HPDE6-E6E7 (cell line): ENCODE data around the gene UBE2D2.
"Not testable (repeated sequence)": the region's sequence is repeated elsewhere in the genome, so short reads cannot be mapped to it uniquely, and the experiment has no call there.

Experiments used
- DNase-seq: peaks from one replicate; pipeline ENCODE4 v3.0.0; 2011; ENCODE audit warnings: missing footprints; ENCODE audit errors: extremely low spot score

The UBE2D2 gene

DNA sequence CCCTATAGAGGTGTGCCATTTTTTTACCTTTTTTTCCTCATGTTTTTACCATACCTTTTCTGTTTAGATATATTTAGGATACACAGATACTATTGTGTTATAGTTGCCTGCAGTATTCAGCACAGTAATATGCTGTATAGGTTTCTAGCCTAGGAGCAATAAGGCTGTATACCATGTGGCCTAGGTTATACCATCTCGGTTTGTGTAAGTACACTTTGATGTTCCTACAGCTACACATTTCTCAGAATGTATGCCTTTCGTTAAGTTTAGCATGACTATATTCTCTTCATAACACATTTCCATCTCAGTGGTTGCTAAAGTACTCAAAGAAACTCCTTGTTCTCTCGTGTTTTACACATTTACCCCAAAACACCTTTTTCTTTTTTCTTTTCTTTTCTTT, 23.0 kb downstream of the UBE2D2 start:
- DNase-seq = no peak

DNA sequence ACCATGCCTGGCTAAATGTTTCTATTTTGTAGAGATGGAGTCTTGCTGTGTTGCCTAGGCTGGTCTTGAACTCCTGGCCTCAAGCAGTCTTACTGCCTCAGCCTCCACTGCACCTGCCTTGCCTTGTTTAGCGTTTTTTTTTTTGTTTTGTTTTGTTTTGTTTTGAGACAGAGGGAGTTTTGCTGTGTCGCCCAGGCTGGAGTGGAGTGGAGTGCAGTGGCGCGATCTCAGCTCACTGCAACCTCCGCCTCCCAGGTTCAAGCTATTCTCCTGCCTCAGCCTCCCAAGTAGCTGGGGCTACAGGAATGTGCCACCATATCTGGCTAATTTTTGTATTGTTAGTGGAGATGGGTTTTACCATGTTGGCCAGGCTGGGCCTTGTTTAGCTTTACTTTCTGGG, 27.0 kb downstream of the UBE2D2 start:
- DNase-seq = not testable (repeated sequence)

DNA sequence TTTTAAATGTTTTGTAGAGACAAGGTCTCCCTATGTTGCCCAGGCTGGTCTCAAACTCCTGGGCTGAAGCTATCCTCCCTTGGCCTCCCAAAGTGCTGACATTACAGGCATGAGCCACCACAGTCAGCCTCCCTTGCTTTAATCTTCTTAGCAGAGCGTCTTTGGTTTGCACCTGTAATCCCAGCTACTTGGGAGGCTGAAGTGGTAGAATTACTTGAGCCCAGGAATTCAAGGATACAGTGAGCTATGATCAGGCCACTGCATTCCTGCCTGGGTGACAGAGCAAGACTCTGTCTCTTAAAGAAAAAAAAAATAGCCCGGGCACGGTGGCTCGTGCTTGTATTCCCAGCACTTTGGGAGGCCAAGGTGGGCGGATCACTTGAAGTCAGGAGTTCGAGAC, 27.8 kb downstream of the UBE2D2 start:
- no peak for DNase-seq

GRCh38 chr5:139592289-139592688, 31.1 kb downstream of the UBE2D2 start:
- DNase-seq = no peak

GRCh38 chr5:139593076-139593475, 31.9 kb downstream of the UBE2D2 start:
- DNase-seq = not testable (repeated sequence)

GRCh38 chr5:139593716-139594319, 32.7 kb downstream of the UBE2D2 start:
- DNase-seq = no peak

DNA sequence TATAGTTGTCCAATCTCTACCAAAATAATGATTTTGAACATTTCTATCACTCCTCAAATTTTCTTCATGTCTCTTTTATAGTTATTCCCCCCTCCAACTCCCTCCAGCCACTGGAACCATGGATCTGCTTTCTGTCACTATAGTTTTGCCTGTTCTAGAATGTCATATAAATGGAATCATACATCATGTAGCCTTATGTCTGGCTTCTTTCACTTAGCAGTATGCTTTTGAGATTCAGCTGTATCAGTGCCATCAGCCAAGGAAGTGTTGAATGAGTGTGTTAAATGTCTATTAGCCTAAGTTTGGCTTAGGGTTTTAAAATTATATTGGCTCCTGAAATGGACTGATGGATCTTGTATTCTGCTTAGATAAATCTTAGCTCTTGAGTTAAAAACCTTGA, 36.0 kb downstream of the UBE2D2 start:
- DNase-seq = no peak

DNA sequence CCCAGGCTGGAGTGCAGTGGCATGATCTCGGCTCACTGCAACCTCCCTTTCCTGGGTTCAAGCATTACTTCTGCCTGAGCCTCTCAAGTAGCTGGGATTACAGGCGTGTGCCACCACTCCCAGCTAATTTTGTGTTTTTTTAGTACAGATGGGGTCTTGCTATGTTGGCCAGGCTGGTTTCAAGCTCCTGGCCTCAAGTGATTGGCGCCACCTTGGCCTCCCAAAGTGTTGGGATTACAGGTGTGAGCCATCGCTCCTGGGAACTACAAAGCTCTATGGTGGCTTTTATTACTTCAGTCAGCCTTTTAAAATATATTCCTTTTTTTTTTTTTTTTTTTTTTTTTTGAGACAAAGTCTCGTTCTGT, 37.4 kb downstream of the UBE2D2 start:
- DNase-seq = not testable (repeated sequence)

- peak; percentile 54 for DNase-seq
These were observed 39.3 kb downstream of the UBE2D2 start for GRCh38 chr5:139600336-139600949.

DNA sequence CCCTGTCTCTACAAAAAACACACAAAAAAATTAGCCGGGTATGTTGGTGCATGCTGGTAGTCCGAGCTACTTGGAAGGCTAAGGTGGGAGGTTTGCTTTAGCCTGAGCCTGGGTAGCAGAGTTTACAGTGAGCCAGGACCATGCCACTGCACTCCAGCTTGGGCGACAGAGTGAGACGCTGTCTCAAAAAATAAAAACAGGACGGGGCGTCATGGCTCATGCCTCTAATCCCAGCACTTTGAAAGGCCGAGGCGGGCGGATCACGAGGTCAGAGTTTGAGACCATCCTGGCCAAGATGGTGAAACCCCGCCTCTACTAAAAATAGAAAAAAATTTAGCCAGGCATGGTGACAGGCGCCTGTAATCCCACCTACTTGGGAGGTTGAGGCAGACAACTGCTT, 40.3 kb downstream of the UBE2D2 start:
- DNase-seq = no peak

DNA sequence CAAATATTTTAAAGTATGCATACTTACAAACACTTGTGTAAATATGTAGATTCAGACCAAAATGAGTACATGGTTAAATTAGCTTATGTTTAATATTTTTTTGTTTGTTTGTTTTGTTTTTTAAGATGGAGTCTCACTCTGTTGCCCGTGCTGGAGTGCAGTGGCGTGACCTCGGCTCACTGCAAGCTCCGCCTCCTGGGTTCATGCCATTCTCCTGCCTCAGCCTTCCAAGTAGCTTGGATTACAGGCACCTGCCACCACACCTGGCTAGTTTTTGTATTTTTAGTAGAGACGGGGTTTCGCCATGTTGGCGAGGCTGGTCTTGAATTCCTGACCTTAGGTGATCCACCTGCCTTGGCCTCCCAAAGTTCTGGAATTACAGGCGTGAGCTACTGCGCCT, 40.8 kb downstream of the UBE2D2 start:
- DNase-seq = not testable (repeated sequence)

DNA sequence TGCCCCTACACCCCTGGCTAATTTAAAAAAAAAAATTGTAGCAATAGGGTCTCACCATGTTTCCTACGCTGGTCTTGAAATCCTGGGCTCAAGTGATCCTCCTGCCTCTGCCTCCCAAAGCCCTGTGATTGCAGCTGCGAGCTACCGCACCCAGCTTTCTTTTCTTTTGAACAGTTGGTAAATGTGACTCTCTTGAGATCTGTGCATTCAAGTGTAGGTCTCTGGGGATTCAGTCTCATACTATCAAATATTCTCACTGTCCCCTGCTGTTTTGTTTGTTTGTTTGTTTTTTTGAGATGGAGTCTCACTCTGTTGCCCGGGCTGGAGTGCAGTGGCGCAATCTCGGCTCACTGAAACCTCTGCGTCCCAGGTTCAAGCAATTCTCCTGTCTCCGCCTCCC, 44.7 kb downstream of the UBE2D2 start:
- DNase-seq = no peak

DNA sequence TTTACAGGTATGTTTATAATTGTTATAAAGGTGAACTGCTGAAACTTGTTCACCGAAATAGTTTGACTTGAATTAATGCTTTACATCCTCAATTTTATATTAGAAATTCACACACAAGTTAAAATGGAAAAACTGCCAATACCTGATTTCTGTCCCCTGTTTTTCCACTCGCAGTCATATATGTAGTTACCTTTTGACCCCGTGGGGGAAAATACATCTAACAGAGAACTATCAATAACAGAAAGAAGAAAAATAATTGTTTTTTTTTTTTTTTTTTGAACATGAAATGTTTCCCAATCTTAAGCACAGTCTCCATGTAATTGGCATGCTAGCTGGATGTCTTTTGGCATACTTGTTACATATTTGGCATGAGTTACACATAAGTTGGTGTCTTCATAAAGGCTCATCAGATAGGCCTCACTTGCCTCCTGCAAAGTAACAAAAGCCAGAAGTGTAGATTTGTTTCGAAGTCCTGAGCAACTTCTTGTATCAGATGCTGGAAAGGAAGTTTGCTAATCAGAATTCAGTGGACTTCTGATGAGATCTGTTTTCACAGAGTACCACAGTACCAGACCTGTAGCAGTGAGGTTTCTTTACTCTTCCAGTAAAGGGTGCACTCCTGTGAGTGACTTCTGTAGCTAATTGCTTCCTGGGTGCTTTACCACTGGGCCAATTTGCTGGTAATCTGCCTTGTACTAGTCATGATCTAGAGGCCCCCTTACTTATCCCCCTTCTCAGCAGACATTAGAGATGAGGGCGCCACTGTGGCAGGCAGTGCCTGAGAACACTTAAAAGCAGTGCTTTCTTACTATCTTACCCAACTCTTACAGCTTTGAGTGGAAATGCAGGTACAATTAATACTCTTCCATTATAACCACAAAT, 50.8 kb downstream of the UBE2D2 start:
- no peak for DNase-seq

- no peak for DNase-seq
These were observed 58.7 kb downstream of the UBE2D2 start for GRCh38 chr5:139619861-139620260.

DNA sequence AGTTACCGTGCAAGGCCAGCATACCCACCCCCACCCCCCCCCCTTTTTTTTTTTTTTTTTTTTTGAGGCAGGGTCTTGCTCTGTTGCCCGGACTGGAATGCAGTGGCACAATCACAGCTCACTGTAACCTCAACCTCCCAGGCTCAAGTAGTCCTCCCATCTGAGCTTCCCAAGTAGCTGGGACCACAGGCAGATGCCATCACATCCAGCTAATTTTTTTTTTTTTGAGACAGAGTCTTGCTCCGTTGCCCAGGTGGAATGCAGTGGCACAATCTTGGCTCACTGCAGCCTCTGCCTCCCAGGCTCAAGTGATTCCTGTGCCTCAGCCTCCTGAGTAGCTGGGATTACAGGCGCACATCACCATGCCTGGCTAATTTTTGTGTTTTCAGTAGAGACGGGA, 64.3 kb downstream of the UBE2D2 start:
- DNase-seq = not testable (repeated sequence)

DNA sequence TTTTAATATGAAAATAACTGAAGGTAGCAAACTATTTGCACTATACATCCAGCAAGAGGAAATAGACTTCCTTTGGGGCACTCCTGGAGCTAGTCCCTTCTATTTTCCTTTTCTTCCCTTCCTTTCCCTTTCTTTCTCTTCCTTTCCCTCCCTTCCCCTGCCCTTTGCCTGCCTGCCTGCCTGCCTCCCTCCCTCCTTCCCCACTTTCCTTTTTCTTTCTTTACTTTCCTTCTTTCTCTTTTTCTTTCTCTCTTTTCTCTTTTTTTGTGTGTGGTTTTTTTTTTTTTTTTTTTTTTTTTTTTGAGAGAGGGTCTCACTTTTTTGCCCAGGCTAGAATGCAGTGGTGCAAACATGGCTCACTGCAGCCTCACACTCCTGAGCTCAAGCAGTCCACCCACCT, 69.7 kb downstream of the UBE2D2 start:
- no peak for DNase-seq

DNA sequence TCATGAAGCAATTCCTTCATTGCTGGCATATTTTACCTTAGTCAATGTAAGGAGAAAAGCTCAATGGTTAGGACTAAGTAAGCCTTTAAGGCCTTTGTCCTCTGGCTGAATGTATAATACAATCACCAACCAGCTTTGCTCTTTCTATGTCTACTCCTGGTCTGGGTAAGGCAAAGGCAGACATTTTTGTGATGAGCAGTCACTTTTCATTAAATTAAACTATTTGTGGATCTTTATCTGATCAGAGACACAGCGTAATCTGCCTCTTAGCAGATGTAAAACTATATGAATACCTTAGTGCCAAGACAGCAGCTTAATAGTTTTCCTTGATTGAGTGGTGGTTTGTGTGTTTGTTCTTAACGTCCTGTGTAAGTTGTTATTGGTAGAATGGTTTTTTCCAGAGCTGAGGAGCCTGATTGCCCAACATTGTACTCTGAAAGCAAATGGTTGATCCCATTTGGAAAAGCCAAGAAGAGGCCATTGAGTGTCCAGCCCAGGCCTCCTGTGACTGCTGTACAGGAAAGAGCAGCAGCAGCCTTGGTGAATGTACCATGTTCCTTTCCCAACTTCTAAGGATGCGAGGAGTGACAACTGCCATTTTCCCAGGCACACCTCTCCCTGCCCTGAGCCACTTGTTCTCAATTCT, 70.5 kb downstream of the UBE2D2 start:
- DNase-seq = no peak

- peak; percentile 78 for DNase-seq
These were observed 72.3 kb downstream of the UBE2D2 start for GRCh38 chr5:139633295-139634027.

DNA sequence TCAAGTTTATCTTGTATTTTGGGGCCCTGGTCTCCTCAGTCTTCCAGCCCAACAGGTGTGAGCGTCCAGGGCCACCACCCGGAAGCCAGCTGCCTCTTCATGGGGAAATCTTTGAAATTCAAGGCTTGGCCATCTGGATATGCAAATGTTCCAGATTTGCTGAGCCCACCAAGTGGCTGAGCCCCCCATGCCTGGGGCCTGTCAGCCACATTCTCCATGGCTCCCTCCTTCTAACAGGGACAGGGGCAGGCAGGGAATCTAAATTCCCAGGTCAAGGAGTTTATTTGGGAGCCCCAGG, 72.8 kb downstream of the UBE2D2 start:
- no peak for DNase-seq

GRCh38 chr5:139634541-139634940, 73.4 kb downstream of the UBE2D2 start:
- no peak for DNase-seq

- DNase-seq = no peak
These were observed 74.1 kb downstream of the UBE2D2 start for GRCh38 chr5:139635191-139635590.

GRCh38 chr5:139635606-139636206, 74.6 kb downstream of the UBE2D2 start:
- no peak for DNase-seq
